ENCODE results near the gene FEZF1. TPM values are rescaled to one million over a fixed set of nuclear protein-coding genes. Genes with fewer than 3 reads are reported as not detected.

FEZF1 gene
- total RNA-seq, 6 experiments from 2014 or later = not detected

DNA sequence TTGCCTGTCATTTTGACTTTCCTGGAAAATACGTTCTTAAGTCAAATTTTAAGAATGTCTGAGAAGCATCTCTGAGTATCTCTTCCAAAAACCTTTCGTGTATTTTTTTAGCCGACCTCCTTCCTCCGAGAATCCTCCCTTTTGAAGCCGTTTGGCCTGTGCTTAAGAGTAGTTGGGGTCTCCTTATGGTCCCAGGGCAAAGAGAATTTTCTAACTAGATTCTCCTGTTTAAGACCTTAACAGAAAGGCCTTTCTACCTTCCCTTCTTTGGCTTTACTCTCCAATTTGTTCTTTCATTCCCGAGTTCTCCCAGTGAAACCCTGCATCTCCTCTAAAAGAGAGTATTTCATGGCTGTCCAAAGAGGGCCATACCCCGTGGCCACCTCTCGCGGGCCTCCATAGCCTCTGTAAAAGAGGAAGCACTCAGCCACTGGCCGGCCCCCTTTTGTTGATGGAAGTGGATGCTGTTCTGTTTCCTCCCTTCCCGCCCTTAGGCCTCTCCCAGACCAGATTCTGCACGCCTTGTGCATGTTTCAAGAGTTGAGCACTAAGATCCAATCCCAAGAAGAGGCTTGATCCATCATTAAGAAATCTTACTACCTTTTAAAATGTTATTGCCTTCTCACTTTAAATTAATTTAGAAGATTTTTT lies 6.6 kb upstream of the FEZF1 start:
- H3K4me1 Mint-ChIP-seq (ENCODE audit: low read depth) = peaks cover 6% of the 10 kb centered on the region; the same call in 1 of the 2 replicates
- peaks cover 39% of the 10 kb centered on the region for H3K27me3 Mint-ChIP-seq (ENCODE audit: insufficient read depth)
- TF ChIP-seq, protein P1, sequence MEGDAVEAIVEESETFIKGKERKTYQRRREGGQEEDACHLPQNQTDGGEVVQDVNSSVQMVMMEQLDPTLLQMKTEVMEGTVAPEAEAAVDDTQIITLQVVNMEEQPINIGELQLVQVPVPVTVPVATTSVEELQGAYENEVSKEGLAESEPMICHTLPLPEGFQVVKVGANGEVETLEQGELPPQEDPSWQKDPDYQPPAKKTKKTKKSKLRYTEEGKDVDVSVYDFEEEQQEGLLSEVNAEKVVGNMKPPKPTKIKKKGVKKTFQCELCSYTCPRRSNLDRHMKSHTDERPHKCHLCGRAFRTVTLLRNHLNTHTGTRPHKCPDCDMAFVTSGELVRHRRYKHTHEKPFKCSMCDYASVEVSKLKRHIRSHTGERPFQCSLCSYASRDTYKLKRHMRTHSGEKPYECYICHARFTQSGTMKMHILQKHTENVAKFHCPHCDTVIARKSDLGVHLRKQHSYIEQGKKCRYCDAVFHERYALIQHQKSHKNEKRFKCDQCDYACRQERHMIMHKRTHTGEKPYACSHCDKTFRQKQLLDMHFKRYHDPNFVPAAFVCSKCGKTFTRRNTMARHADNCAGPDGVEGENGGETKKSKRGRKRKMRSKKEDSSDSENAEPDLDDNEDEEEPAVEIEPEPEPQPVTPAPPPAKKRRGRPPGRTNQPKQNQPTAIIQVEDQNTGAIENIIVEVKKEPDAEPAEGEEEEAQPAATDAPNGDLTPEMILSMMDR (IDR thresholded peaks at IDR 0.05) = no peak
- H3K4me3 Mint-ChIP-seq = peak overlapping the region; percentile 64; the same call in 1 of the 2 replicates
- H3K36me3 Mint-ChIP-seq (ENCODE audit: low read depth) = no peaks in the 10 kb centered on the region
- DNase-seq = no peak
- H3K9me3 Mint-ChIP-seq = no peaks in the 10 kb centered on the region
- H3K27ac Mint-ChIP-seq = no peak overlapping the region

DNA sequence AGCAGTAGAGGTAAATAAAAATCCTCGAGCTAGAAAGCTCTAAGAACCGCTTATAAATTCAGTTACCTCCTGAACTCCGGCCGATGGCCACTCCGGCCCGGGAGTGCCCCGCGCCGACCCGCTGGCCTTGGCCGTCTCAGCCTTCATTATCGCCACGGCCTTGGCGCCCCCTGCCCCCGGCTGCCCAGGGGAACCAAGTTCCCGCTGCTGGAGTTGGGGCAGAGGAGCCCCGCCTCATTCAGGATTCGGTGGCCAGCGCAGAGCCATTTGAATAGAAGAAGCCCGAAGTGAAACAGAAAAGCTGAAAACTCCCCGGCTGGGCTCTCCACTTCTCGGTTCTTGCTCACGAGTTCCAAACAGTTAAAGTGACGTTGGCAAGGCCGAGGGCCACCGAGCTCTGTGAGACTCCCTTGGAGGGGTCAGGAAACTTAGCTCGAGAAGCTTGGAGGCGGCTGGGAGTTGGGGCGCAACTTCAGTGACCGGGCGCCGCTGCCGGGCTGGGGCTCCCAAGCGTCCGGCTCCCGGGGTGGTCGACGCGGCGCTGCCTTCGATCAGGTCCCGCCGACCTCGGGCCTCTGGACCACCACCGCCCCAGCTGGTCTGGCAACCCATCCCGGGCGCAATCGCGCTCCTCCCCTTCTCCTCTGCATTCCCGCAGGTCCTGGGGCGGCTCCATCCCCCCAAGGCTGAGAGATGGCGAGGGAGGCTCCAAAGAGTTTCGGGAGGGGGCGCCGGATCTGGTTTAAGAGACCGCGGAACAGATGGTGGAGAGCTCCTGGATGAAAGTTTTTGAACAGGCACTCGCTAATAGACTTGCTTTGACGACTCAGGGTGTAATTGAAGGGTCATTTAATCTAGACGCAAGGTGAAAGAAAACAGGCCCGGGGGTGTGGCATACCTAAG lies 5.8 kb upstream of the FEZF1 start:
- no peak for DNase-seq
- H3K4me3 Mint-ChIP-seq = peak overlapping the region; percentile 64; the same call in 1 of the 2 replicates
- H3K4me1 Mint-ChIP-seq (ENCODE audit: low read depth) = peaks cover 6% of the 10 kb centered on the region; the same call in 1 of the 2 replicates
- H3K27me3 Mint-ChIP-seq (ENCODE audit: insufficient read depth) = peaks cover 45% of the 10 kb centered on the region
- H3K36me3 Mint-ChIP-seq (ENCODE audit: low read depth) = no peaks in the 10 kb centered on the region
- TF ChIP-seq, protein P1 (IDR thresholded peaks at IDR 0.05) = no peak
- H3K9me3 Mint-ChIP-seq = no peaks in the 10 kb centered on the region
- no peak overlapping the region for H3K27ac Mint-ChIP-seq

DNA sequence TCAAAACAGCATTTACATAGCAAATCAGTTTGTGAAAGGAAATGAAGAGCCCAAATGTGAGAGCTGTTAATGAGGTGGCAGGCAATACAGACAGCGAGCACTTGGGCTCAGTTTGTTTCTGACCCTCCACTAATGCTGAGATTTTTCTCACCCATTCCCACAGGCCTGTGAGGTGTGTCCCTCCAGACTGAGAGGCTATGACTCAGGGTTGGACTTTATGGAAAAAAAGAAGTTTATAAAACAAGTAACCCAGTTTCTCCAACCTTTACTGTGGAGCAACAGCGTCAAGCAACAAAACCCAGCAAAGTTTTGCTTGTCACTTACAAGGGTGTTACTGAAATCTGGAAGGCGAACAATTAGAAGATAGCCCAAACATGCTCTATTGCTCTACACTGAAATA lies 4.9 kb upstream of the FEZF1 start:
- Mint-ChIP-seq H3K9me3 (peaks cover 3% of the 10 kb centered on the region; the same call in 1 of the 2 replicates), H3K27me3 (ENCODE audit: insufficient read depth) (peaks cover 41% of the 10 kb centered on the region), H3K27ac (no peak overlapping the region), H3K36me3 (ENCODE audit: low read depth) (0 out of 2 replicates have a peak, but pooled peaks cover 2% of the 10 kb centered on the region), H3K4me3 (no peak overlapping the region; the same call in 1 of the 2 replicates), H3K4me1 (ENCODE audit: low read depth) (peaks cover 6% of the 10 kb centered on the region; the same call in 1 of the 2 replicates)
- DNase-seq = no peak
- TF ChIP-seq, protein P1 (IDR thresholded peaks at IDR 0.05) = no peak

DNA sequence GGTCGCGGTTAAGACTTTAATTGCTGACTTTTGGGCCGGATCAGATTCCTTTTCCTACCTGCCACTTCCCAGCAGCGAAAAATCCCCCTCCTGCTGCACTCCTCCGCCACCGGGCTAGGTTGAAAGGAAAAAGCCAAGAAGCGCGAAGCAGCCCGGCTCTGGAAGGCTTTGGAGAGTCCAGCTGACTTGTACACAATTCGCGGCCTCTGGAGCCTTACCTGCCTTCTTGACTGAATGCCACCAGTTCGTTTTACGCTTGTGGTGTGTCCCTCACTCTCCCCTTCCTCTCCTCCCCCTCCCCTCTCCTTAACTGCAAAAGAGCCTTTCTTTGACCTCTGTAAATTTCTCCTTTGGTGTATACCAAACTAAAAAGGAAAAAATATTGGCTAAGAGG lies 2.7 kb upstream of the FEZF1 start:
- DNase-seq = no peak
- TF ChIP-seq, protein P1 (IDR thresholded peaks at IDR 0.05) = no peak
- Mint-ChIP-seq H3K27me3 (ENCODE audit: insufficient read depth) (peaks cover 52% of the 10 kb centered on the region), H3K27ac (no peak overlapping the region), H3K9me3 (peaks cover 4% of the 10 kb centered on the region; the same call in 1 of the 2 replicates), H3K4me1 (ENCODE audit: low read depth) (peaks cover 16% of the 10 kb centered on the region; the same call in 1 of the 2 replicates), H3K4me3 (no peak overlapping the region), H3K36me3 (ENCODE audit: low read depth) (0 out of 2 replicates have a peak, but pooled peaks cover 3% of the 10 kb centered on the region)

DNA sequence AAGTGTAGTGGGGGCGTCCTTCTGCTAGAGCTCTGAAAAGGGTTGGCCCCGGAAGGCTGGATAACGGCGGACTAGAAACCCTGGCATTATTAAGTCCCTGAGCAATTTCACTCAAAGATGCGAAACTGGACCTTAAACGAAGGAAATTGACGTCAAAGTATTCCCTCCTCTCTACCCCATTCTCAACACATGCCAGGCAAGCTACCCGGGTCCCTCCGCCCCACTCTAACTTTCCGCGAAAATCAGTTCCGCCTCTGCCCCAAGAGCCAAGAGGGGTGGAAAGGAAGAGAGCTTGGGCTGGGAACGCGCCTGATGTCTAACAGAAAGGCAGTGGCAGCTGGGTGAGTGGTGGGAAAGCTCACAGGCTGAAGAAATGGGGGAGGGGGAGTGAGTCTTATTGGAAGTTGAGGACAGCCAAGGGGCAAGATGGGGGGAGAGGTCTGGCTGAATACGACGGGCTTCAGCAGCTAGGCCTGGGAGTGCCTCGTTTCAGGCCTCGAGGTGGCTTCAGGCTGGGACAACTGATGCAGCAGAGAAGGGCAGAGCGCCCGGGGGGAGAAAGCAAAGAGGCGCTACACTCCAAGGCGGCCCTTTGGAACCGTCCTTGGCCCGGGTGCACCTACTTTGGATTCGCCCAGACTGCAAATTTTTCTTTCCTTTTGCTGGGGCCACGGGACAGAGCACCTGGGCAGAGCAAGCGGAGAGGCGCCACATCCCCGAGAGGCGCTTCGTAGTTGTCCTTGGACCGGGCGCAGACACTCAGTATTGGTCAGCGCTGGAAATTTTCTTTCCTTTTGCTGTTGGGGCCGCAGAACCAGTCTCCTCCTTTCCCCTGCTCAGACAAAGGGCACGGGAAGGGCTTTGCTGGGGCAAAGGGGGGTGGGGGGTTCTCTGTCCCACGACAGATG lies 2.0 kb upstream of the FEZF1 start:
- Mint-ChIP-seq H3K4me3 (no peak overlapping the region), H3K27me3 (ENCODE audit: insufficient read depth) (peaks cover 57% of the 10 kb centered on the region), H3K4me1 (ENCODE audit: low read depth) (peaks cover 17% of the 10 kb centered on the region; the same call in 1 of the 2 replicates), H3K27ac (no peak overlapping the region), H3K9me3 (peaks cover 4% of the 10 kb centered on the region; the same call in 1 of the 2 replicates), H3K36me3 (ENCODE audit: low read depth) (0 out of 2 replicates have a peak, but pooled peaks cover 3% of the 10 kb centered on the region)
- DNase-seq = no peak
- TF ChIP-seq, protein P1 (IDR thresholded peaks at IDR 0.05) = no peak
